GM03348 (cell line): Measurements from ENCODE around the gene NR3C1.

Source experiments
- DNase-seq: peaks from one replicate; pipeline ENCODE4 v3.0.0; 2012; ENCODE audit warnings: low spot score

The NR3C1 gene

DNA sequence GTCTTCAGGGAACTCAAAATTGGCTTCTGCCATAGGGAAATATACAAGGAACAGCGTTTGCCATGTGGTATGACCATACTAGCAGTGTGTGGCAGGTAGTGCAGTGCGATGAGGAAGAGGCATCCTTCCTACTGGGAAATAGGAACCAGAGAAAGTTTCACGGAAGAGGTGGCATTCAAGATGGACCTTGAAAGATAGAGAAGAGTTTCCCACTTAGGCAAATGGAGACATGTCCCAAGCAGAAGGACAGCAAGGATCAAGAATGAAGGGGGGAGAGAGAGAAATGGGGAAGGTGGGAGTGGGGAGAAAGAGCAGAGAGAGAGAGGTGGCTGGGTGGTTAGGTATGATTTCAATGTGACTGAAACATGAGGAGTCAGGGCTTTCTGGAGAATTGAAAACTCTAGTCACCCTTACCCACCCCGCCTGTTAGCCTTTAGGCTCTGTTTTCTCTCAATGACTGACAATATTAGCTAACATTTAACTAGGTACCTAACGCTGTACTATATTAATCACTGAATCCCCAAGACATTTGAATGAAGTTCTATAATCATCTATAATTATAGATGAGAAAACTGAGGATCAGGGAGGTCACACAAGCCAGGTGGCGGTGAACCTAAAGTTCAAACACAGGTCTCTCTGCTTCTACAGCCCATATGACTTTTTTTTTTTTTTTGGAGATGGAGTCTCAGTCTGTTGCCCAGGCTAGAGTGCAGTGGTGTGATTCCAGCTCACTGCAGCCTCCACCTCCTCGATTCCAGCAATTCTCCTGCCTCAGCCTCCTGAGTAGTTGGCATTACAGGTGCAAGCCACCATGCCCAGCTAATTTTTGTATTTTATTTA lies 171.3 kb downstream of the NR3C1 start:
- no peak for DNase-seq

DNA sequence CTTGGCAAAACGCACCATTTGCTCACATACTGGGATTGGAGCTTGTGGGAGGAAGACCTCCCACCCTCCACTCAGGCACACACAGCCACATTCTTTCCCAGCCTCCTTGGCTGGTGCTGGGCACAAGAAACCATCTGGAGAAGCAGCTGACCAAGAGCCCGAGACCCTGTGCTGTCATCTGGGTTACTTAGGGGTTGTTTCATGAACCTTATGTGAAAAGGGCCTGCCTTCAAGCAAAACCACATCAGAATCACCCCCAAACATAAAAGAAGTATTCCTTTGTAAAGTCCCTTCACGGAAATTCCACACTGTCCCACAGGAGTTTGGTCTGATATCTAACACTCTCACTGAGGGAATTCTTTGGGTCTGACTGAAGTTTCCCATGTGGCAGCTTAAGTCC lies 172.1 kb downstream of the NR3C1 start:
- no peak for DNase-seq

DNA sequence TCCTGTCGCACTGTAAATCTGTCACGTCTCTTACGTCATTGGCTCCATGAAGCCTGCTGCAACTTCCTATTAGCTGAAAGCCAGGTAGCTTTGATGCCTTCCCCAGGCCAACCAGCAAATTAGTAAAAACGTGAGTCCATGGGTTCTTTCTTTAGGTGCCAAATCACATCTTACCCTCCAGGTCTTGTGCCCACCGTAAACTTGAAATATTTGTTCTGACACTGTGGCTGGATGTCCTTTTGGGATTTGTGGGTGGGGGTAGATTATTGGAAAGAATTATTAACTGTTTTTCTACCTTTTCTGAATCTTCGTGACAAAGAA lies 172.8 kb downstream of the NR3C1 start:
- DNase-seq, result no peak

DNA sequence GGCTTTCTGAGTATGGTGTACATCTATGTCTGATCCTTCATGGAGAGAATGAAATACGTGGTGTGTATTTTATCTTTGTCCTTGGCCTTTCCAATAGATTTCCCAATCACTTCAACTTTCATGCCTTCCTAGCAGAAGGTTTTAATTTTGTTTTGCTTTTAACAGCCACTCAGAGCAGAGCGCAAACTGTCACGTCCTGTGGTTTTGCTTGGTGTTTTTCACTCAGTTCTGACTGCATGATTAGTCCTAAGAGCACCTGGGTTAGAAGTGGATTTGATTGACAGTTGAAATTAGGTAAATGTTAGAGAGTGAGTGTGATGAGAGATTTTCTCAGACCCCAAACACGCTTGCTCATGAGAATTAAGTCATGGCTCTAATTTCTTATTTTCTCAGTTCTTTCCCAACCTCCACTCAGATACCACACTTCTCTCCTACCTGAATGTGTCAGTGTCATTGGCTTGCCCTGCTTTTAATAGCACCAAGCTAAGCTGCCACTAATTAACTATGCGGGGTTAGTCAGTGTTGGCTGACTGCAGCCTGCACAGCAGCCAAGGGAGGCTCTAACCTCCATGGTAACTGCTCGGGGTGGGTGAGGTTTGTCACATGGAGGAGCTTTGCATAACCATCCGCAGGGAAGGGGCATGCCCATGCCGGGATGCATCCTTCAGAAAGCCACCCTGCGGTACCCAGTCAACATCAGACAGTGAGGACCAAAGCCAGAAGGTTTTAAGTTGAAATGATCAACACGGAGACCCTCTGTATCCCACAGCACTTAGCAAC lies 173.4 kb downstream of the NR3C1 start:
- peak; percentile 64 for DNase-seq

DNA sequence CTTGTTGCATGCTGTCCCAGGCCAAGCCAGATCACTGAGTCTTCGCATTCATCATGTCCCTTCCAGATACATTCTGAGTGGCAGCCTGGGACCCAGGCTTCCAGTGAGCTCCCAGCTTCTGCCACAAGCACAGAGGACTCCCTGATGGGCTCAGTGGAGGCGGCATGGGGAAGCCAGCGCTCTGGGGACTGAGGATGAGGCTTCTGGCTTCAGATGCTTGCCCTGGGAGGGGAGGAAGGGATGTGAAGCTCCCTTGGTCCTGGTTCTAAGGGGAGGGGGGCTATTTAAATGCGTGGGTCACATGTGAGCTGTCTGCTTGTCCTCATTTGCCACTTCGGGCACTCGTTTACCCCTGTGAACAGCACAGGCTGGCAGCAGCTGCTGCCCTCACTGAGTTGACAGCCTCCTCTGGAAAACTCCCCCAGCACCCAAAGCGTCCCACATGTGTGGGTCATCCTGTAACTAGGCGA lies 174.0 kb downstream of the NR3C1 start:
- no peak for DNase-seq

DNA sequence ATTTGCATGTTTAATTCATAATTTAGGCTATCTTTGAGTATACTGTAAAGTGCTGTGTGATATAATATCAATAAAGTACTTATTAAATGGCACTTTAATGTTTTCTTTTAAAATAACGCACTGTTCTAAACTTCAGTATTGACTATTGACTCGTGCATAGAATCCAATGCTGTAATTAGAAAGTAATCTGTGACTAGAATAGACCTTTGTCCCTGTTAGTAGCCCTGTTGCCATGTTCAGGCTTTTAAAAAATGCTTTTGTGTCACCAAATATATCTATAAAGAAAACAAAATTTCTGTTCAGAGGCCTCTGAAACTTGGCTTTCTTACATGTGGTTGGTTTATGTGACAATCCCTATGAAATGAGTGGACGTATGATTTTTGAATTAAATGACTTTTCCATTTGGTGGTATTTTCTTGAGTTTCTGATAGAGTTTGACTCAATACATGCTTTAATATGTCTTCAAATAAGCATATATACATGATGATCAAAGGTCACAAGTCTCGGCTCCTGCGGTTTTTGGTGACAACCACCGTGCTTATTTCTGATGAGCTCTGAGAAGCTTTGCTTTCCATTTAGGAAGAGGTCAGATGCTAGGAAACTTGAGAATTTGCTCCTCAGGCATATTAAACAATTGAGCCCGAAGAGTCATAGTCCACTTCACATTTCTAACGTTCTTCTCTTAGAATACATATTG lies 174.7 kb downstream of the NR3C1 start:
- DNase-seq, result no peak
